ENCODE results near the gene ZBTB17. TPM values are rescaled to one million over a fixed set of nuclear protein-coding genes. Genes with fewer than 3 reads are reported as not detected.
"Not testable (repeated sequence)": the region's sequence is repeated elsewhere in the genome, so short reads cannot be mapped to it uniquely, and the experiment has no call there.

Gene ZBTB17
- total RNA-seq, 1 donor, result 40.0 TPM

DNA sequence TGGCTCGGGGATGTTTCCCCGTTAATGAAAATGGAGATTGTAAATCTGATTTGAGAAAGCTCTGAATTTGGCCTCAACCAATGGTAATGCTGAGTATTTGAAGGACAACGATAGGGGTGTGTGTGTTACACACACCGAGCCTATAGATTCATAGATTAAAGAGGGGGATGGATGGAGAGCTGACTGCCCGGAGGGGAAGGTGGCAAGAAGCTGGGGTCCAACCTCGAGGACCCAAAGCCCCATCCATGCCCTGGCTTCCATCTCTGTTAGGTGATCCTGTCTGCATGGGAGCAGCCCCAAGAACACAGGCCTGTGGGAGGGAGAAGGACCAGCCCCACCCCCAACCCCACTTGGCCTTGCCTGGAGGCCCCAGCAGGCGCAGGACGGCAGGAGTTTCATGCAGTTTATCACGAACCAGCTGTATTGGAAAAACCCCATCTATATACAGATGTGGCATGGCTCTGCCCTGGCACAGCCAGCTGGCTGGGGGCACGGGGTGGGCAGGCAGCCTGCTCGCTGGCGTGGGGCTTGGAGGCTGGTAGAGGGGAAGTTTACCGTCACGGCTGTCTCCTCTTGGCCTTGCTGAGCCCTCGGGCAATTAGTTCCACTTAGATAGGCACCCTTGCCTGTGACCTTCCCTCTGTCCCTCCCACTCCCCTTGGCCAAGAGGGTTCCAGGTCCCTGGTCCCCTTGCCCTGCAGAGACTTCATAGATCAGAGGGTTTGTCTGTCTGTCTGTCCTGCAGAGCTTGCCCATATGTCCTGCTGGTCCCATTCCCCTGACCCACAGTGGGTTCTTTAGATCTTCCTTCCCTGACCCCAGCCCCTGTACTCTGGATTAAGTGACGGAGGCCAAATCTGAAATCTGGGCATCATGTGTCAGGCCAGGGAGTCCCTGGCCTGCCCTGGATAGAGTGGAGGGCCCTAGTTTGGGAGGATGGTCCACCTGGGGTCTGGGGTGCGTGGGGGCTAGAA lies 38.9 kb upstream of the ZBTB17 start:
- no peaks in the 10 kb centered on the region for H3K27me3 ChIP-seq (ENCODE audit: insufficient read depth, low read length)
- H3K9me3 ChIP-seq (ENCODE audit: low read depth, low read length), result no peaks in the 10 kb centered on the region
- H3K4me1 ChIP-seq (ENCODE audit: insufficient read depth, low read length), result peaks cover 8% of the 10 kb centered on the region
- H3K4me3 ChIP-seq (ENCODE audit: low read length), result no peak overlapping the region

- no peaks in the 10 kb centered on the region for H3K9me3 ChIP-seq (ENCODE audit: low read depth, low read length)
- no peaks in the 10 kb centered on the region for H3K27me3 ChIP-seq (ENCODE audit: insufficient read depth, low read length)
- no peak overlapping the region for H3K4me3 ChIP-seq (ENCODE audit: low read length)
- H3K4me1 ChIP-seq (ENCODE audit: insufficient read depth, low read length), result peaks cover 8% of the 10 kb centered on the region
Measured at GRCh38 chr1:16013908-16014258, 38.0 kb upstream of the ZBTB17 start.

GRCh38 chr1:16013220-16013907 lies 37.5 kb upstream of the ZBTB17 start:
- Histone ChIP-seq H3K4me1 (ENCODE audit: insufficient read depth, low read length) (peaks cover 8% of the 10 kb centered on the region), H3K9me3 (ENCODE audit: low read depth, low read length) (no peaks in the 10 kb centered on the region), H3K4me3 (ENCODE audit: low read length) (no peak overlapping the region), H3K27me3 (ENCODE audit: insufficient read depth, low read length) (no peaks in the 10 kb centered on the region)

DNA sequence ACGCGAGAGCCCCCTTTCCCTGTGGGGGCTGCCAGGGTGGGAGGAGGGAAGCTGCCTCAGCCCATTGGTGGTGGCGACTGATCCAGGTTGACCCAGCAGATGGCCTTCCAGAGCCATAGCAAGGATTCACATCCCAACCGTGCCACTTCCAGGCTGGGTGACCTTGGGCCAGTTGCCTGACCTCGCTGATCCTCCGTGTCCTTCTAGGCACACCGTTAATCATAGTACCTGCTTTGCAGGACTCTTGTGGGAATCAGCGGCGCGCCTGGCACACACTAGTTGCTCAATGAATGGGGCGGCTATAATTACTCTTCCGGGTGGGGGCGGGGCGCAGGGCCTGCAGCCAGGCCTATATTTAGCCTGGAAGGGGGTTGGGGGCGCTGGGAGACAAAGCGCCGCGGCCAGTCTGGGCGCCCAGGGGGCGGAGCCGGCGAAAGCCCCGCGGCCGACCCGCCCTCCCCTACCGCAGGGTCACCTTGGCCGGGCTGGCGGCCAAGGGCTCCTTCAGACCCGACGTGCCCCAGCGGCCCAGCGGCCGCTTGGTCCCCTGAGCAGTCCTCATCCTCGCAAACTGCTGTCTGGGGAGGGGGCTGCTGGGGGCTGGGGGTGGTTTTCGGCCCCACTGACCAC lies 36.8 kb upstream of the ZBTB17 start:
- H3K4me1 ChIP-seq (ENCODE audit: insufficient read depth, low read length), result peaks cover 8% of the 10 kb centered on the region
- H3K27me3 ChIP-seq (ENCODE audit: insufficient read depth, low read length), result no peaks in the 10 kb centered on the region
- H3K4me3 ChIP-seq (ENCODE audit: low read length), result peak overlapping the region; percentile 25
- H3K9me3 ChIP-seq (ENCODE audit: low read depth, low read length), result no peaks in the 10 kb centered on the region

- no peaks in the 10 kb centered on the region for H3K27me3 ChIP-seq (ENCODE audit: insufficient read depth, low read length)
- H3K9me3 ChIP-seq (ENCODE audit: low read depth, low read length), result no peaks in the 10 kb centered on the region
- H3K4me3 ChIP-seq (ENCODE audit: low read length), result no peak overlapping the region
- H3K4me1 ChIP-seq (ENCODE audit: insufficient read depth, low read length), result peaks cover 8% of the 10 kb centered on the region
Measured at GRCh38 chr1:16011936-16012589, 36.2 kb upstream of the ZBTB17 start.

DNA sequence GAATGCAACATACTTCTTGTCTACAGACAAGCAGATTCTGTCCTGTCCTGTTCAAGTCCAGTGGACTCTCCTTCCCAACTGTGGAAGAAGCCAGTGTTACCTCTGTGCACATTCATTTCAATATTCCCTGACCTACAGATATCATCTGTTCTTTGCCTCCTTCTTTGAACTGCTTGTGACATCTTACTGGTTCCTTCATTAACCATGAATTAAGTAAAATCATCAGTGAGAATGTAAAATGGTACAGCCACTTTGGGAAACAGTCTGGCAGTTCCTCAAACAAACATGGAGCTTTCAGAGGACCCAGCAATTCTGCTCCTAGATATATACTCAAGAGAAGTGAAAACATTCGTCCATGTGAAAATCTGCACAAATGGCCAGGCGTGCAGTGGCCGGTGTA lies 34.9 kb upstream of the ZBTB17 start:
- Histone ChIP-seq H3K4me1 (ENCODE audit: insufficient read depth, low read length) (peaks cover 8% of the 10 kb centered on the region), H3K27me3 (ENCODE audit: insufficient read depth, low read length) (no peaks in the 10 kb centered on the region), H3K4me3 (ENCODE audit: low read length) (no peak overlapping the region), H3K9me3 (ENCODE audit: low read depth, low read length) (no peaks in the 10 kb centered on the region)

GRCh38 chr1:16009678-16010077 lies 33.8 kb upstream of the ZBTB17 start:
- H3K4me3 ChIP-seq (ENCODE audit: low read length), result no peak overlapping the region
- H3K27me3 ChIP-seq (ENCODE audit: insufficient read depth, low read length), result no peaks in the 10 kb centered on the region
- H3K4me1 ChIP-seq (ENCODE audit: insufficient read depth, low read length), result peaks cover 8% of the 10 kb centered on the region
- no peaks in the 10 kb centered on the region for H3K9me3 ChIP-seq (ENCODE audit: low read depth, low read length)

DNA sequence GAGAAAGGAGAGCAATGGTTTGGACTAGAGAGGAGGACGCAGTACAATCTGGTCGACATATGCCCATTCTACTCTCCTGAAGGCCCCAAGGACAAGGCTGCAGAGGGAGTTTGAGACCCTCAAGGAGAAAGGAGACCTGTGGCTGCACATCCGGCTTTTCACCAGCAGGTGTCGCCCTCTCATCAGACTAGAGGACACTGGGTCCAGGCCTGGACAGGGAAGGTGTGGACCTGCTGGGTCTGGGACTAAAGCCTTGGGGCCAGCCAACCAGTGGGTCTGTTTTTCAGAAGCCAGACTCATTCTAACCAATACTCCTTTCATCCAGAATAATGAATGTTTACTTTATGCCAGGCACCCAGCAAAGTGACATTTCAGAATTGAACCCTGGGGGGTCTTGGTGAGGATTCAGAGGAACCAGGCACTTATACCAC lies 33.1 kb upstream of the ZBTB17 start:
- no peak overlapping the region for H3K4me3 ChIP-seq (ENCODE audit: low read length)
- H3K27me3 ChIP-seq (ENCODE audit: insufficient read depth, low read length), result no peaks in the 10 kb centered on the region
- H3K9me3 ChIP-seq (ENCODE audit: low read depth, low read length), result no peaks in the 10 kb centered on the region
- peaks cover 8% of the 10 kb centered on the region for H3K4me1 ChIP-seq (ENCODE audit: insufficient read depth, low read length)

DNA sequence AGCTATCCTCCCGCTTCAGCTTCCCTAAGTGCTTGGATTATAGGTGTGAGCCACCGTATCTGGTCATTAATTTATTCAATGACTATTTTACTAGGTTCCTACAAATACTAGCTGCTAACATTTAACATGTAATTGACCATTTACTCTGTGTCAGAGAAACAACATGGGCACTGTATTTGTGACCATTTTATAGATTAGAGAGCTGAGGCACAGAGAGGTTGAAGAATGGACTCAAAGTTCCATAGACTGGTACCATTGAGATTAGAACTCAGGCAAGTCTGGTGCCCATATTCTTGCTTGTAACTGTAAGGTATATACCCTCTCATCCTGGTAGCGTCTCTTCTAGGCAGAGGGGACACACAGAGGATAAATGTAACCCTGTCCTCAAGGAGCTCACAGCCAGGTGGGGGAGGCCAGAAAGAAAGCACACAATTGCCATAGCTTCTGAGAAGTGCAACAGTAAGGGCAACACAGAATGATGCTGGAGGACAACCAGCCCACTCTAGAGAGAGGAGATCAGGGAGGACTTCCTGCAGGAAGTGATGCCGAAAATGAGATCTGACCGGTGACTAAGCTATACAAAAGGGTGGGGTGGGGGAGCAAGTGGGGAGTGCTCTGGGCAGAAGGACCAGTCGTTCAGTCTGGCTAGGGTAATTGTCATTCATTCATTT lies 31.9 kb upstream of the ZBTB17 start:
- no peak overlapping the region for H3K4me3 ChIP-seq (ENCODE audit: low read length)
- H3K9me3 ChIP-seq (ENCODE audit: low read depth, low read length), result no peaks in the 10 kb centered on the region
- no peaks in the 10 kb centered on the region for H3K27me3 ChIP-seq (ENCODE audit: insufficient read depth, low read length)
- peaks cover 8% of the 10 kb centered on the region for H3K4me1 ChIP-seq (ENCODE audit: insufficient read depth, low read length)

DNA sequence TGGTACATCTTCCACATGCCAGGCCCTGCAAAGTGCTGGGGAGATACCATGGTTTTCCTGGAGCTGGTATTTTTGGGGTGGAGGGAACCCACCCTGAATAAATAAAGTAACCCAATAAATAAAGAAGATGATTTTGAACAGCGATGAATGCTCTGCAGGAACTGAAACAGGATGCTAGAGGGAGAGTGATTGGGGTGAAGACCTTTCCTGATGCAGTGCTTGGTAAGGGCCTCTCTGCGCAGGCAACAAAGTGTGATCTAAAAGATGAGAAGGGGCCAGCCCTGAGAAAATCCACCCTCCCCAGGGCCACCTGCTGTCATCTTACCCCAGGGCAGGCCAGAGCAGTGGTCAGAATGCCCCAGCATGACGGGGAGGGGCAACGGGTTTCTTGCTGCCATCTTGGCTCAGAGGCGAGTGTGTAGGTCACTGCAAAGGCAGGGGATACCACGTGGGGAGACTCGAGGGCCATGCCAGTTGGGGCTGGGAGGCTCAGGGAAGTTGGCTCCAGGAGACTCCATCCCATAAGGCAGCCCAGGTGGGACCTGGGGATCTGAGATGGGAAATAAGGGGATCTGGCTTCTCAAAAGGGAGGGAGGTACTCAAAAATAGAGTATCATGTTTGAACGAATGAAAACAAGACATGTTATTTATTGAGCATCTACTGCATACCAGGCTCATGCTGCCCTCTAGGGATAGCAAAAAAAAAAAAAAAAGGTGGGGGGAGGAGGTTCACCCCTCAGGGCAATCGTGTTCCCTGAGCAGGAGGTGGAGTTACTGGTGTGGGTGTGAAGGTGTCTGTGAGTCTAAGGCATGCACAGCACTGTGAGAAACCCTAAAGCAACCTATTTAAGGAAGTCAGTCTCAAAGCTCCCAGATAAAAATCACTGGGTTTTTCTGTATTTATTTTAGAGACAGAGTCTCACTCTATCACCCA lies 30.9 kb upstream of the ZBTB17 start:
- Histone ChIP-seq H3K9me3 (ENCODE audit: low read depth, low read length) (no peaks in the 10 kb centered on the region), H3K4me1 (ENCODE audit: insufficient read depth, low read length) (no peaks in the 10 kb centered on the region), H3K4me3 (ENCODE audit: low read length) (no peak overlapping the region), H3K27me3 (ENCODE audit: insufficient read depth, low read length) (no peaks in the 10 kb centered on the region)

- Histone ChIP-seq H3K4me3 (ENCODE audit: low read length) (no peak overlapping the region), H3K9me3 (ENCODE audit: low read depth, low read length) (no peaks in the 10 kb centered on the region), H3K4me1 (ENCODE audit: insufficient read depth, low read length) (no peaks in the 10 kb centered on the region)
Measured at GRCh38 chr1:16006010-16006409, 30.1 kb upstream of the ZBTB17 start.

DNA sequence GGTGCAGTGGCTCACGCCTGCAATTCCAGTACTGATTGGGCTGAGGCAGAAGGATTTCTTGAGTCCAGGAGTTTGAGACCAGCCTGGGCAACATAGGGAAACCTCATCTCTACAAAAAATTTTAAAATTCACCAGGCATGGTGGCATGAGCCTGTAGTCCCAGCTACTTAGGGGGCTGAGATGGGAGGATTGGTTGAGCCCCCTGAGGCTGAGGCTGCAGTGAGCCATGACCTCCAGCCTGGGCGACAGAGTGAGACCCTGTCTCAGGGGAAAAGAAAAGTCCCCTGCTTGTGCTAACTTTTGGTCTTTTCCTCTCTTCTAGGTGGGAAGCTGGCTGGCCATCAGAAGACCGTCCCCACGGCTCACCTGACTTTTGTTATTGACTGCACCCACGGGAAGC lies 29.7 kb upstream of the ZBTB17 start:
- Histone ChIP-seq H3K27me3 (ENCODE audit: insufficient read depth, low read length) (no peaks in the 10 kb centered on the region), H3K4me1 (ENCODE audit: insufficient read depth, low read length) (no peaks in the 10 kb centered on the region), H3K4me3 (ENCODE audit: low read length) (no peak overlapping the region), H3K9me3 (ENCODE audit: low read depth, low read length) (no peaks in the 10 kb centered on the region)

More at GRCh38 chr1:16006010-16006409, 30.1 kb upstream of the ZBTB17 start:
- no peaks in the 10 kb centered on the region for H3K27me3 ChIP-seq (ENCODE audit: insufficient read depth, low read length)

GRCh38 chr1:16001274-16001673 lies 25.4 kb upstream of the ZBTB17 start:
- H3K27me3 ChIP-seq (ENCODE audit: insufficient read depth, low read length); H3K9me3 ChIP-seq (ENCODE audit: low read depth, low read length); H3K4me3 ChIP-seq (ENCODE audit: low read length); H3K4me1 ChIP-seq (ENCODE audit: insufficient read depth, low read length): not testable (repeated sequence)

DNA sequence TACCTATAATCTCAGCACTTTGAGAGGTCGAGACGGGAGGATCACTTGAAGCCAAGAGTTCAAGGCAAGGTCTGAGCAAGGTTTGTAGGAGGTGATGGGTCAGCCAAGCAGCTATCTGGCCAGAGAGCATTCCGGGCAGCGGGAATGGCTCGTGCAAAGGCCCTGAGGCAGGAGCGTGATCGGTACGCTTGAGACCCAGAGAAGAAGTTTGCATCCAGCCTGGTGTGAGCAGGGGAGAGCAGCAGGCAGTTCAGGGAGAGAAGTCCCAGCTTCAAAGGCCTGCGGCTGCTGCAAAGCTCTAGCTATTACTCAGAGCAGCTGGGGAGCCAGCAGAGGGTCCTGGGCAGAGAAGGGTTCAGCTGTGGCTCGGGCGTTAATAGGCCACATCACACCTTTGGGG lies 23.0 kb upstream of the ZBTB17 start:
- no peaks in the 10 kb centered on the region for H3K4me1 ChIP-seq (ENCODE audit: insufficient read depth, low read length)
- H3K4me3 ChIP-seq (ENCODE audit: low read length), result no peak overlapping the region
- no peaks in the 10 kb centered on the region for H3K27me3 ChIP-seq (ENCODE audit: insufficient read depth, low read length)
- no peaks in the 10 kb centered on the region for H3K9me3 ChIP-seq (ENCODE audit: low read depth, low read length)
